WERI-Rb-1 (cell line): ENCODE data around the gene ODAM.

ENCODE experiments used
- DNase-seq: peaks from one replicate; pipeline ENCODE4 v3.0.0-alpha.2; 2020
- H3K27ac ChIP-seq: fragments of 250-450 bp; sonication (Bioruptor Pico); 2 replicates; pipeline ENCODE4 v1.5.1; 2020; ENCODE audit warnings: mild to moderate bottlenecking, moderate library complexity
- H3K27me3 ChIP-seq: fragments of 250-450 bp; sonication (Bioruptor Pico); 2 replicates; pipeline ENCODE4 v1.5.1; 2021; ENCODE audit warnings: mild to moderate bottlenecking, low read depth, moderate library complexity; ENCODE audit not compliant: insufficient read depth, severe bottlenecking
- H3K36me3 ChIP-seq: fragments of 250-450 bp; sonication (Bioruptor Pico); 2 replicates; pipeline ENCODE4 v1.5.1; 2020; ENCODE audit warnings: mild to moderate bottlenecking, moderate library complexity
- H3K4me3 ChIP-seq: 2 replicates; pipeline ENCODE4 v1.5.1; 2011; ENCODE audit warnings: low read depth, mild to moderate bottlenecking, control low read depth, low read length
- H3K9me3 ChIP-seq: fragments of 250-450 bp; sonication (Bioruptor Pico); 2 replicates; pipeline ENCODE4 v1.5.1; 2021; ENCODE audit warnings: mild to moderate bottlenecking, moderate library complexity; ENCODE audit not compliant: severe bottlenecking
- TF ChIP-seq, protein P1 (sequence below): IDR thresholded peaks from 2 replicates; pipeline ENCODE4 v1.5.1; 2011; ENCODE audit warnings: low read depth, mild to moderate bottlenecking, control low read depth, inconsistent platforms, low read length

Gene ODAM

DNA sequence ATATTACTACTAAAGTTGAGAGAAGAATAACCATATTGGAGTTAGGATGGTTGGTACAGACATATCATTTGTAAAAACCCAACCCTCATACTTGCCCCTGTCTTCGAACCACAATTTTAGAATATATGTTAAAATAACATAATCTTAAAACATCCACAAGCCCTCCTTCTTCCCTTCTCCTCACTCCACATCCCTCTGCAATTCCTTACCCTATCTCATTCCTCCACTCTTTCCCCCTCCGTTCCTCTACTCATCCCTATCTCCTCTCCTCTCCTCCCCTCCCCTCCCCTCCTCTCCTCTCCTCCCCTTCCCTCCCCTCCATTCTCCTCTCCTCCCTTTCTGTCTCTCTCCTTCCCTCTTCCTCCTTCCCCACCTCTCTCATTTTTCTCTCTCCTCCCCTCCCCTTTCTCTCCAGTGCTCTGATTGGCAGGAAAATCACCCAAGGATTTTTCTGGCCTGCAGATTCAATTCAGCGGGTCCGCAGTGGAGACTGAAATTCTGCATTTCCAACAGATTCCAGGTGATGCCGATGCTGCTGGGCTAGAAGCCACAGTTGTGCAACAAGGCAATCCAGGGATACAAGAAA lies 17.4 kb upstream of the ODAM start:
- no peak overlapping the region for H3K4me3 ChIP-seq
- no peak for DNase-seq
- TF ChIP-seq, protein P1, sequence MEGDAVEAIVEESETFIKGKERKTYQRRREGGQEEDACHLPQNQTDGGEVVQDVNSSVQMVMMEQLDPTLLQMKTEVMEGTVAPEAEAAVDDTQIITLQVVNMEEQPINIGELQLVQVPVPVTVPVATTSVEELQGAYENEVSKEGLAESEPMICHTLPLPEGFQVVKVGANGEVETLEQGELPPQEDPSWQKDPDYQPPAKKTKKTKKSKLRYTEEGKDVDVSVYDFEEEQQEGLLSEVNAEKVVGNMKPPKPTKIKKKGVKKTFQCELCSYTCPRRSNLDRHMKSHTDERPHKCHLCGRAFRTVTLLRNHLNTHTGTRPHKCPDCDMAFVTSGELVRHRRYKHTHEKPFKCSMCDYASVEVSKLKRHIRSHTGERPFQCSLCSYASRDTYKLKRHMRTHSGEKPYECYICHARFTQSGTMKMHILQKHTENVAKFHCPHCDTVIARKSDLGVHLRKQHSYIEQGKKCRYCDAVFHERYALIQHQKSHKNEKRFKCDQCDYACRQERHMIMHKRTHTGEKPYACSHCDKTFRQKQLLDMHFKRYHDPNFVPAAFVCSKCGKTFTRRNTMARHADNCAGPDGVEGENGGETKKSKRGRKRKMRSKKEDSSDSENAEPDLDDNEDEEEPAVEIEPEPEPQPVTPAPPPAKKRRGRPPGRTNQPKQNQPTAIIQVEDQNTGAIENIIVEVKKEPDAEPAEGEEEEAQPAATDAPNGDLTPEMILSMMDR, result no peak
- H3K36me3 ChIP-seq, result no peaks in the 10 kb centered on the region
- no peak overlapping the region for H3K27ac ChIP-seq
- no peaks in the 10 kb centered on the region for H3K9me3 ChIP-seq
- no peaks in the 10 kb centered on the region for H3K27me3 ChIP-seq

DNA sequence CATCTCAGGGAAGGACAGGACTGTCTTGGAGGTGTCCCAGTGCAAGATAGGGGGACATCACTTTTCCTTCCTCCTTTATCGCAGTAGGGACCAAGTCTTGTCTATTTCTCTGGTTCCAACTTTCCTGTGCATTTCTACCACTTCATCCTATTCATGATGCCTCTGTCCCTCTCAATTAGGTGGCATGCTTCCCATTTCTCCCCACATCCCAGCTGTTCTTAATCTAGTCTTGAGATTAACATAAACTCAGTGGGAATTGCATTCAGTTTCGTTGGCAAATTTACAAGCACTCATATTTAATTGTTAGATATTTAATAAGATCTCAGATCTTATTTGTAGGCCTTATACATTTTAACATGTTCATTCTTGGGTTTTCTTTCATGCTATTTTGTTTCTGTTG lies 15.7 kb upstream of the ODAM start:
- TF ChIP-seq, protein P1, result no peak
- no peaks in the 10 kb centered on the region for H3K27me3 ChIP-seq
- H3K9me3 ChIP-seq, result no peaks in the 10 kb centered on the region
- DNase-seq, result no peak
- H3K4me3 ChIP-seq, result no peak overlapping the region
- no peak overlapping the region for H3K27ac ChIP-seq
- H3K36me3 ChIP-seq, result no peaks in the 10 kb centered on the region

DNA sequence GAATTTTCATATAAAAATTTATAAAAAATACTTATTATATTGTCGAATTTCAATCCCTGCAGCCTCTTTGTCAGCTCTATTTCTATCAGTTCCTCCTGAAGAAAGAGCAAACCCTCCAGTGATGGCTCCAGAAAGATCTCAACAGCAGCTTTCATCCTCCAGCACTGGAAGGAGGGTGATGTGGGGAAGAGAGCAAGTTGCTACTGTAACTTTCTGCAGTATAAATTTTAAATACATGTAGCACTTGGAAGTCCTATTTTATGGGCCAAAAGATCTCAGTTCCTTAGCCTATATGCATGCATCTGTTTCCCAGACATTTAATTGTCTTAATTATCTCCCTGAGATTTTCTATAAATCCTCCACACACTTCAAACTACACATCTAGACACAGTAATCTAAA lies 13.7 kb upstream of the ODAM start:
- H3K27ac ChIP-seq, result no peak overlapping the region
- no peaks in the 10 kb centered on the region for H3K27me3 ChIP-seq
- DNase-seq, result no peak
- H3K36me3 ChIP-seq, result no peaks in the 10 kb centered on the region
- no peaks in the 10 kb centered on the region for H3K9me3 ChIP-seq
- TF ChIP-seq, protein P1, result no peak
- H3K4me3 ChIP-seq, result no peak overlapping the region

DNA sequence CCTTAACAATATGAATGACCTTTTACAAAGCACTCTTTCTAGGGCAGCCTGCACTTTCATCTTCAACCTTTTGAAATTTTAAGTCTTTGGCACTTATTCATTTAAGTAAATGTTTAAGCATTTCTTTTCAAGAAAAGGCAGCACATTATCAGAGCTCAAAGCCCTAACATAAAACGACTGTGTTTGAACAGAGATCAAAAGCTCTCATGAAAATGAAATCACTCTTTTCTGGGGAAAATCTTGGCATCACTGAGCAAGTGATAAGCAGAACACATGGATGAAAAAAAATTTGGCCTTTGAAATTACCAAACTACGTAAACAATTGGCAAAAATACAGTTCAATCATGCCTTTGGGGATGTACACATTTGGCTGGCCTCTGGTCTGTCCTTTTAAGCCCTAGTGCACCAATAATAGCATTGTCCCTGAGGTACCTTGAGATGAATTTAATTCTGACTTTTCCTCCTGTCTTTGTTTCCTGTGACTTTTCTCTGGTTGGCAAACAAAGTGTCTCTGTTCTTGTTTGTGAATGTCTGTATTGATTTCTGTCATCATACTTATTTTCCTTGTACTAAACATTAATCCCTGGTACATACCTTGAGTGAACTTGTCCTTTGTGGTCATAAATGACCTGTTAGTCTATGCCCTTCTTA lies 12.9 kb upstream of the ODAM start:
- H3K4me3 ChIP-seq, result no peak overlapping the region
- H3K9me3 ChIP-seq, result no peaks in the 10 kb centered on the region
- TF ChIP-seq, protein P1, result no peak
- H3K27me3 ChIP-seq, result no peaks in the 10 kb centered on the region
- no peaks in the 10 kb centered on the region for H3K36me3 ChIP-seq
- H3K27ac ChIP-seq, result no peak overlapping the region
- DNase-seq, result no peak

DNA sequence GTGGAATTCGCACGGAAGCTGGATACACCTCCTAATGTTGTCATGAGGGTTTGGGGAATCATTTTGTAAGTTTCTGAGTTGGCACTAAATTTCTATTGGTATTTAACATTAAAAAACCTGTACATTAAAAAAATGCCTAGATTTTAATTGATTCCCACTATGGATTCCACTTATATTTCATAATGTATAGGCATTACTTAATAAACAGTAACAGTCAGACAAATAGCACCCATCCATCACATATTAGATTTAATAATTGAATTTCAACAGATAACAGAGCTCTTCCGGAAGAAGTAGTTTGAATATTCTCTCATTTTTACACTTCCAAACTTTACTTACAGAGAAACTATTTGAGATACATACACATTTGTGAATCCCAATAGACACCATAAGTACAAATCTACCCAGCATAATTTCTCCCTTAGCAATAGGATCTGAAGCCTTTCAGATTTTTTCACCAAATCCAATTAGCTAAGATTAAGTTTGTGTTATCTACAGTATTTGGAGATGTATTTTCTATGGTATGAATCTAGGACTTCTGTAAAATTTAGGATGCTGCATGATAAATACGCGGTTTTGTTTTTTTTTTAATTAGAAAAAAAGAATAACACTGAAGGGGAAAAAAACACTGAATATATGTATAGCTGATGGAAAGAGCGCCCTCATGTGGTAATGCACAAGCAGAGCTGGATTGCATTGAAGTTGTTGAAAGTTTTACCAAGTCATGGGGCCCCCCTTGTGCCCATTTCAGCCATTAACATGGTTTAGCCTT lies 12.2 kb upstream of the ODAM start:
- peak; percentile 48 for DNase-seq
- Histone ChIP-seq H3K9me3 (no peaks in the 10 kb centered on the region), H3K4me3 (no peak overlapping the region), H3K27ac (no peak overlapping the region), H3K36me3 (no peaks in the 10 kb centered on the region), H3K27me3 (no peaks in the 10 kb centered on the region)
- TF ChIP-seq, protein P1, result peak; percentile 55
